GM21619 (cell line): ENCODE results near the gene OSBPL5.

Experiments used
- ATAC-seq: cut with Tn5 transposase; IDR thresholded peaks from one replicate; pipeline ENCODE4 v1.9.1; 2021; ENCODE audit not compliant: unreplicated experiment

OSBPL5 gene

GRCh38 chr11:3164138-3164551, 965 bp downstream of the OSBPL5 start:
- ATAC-seq = no peak

- ATAC-seq = no peak
Observed at GRCh38 chr11:3163241-3163981, 1.7 kb downstream of the OSBPL5 start.

DNA sequence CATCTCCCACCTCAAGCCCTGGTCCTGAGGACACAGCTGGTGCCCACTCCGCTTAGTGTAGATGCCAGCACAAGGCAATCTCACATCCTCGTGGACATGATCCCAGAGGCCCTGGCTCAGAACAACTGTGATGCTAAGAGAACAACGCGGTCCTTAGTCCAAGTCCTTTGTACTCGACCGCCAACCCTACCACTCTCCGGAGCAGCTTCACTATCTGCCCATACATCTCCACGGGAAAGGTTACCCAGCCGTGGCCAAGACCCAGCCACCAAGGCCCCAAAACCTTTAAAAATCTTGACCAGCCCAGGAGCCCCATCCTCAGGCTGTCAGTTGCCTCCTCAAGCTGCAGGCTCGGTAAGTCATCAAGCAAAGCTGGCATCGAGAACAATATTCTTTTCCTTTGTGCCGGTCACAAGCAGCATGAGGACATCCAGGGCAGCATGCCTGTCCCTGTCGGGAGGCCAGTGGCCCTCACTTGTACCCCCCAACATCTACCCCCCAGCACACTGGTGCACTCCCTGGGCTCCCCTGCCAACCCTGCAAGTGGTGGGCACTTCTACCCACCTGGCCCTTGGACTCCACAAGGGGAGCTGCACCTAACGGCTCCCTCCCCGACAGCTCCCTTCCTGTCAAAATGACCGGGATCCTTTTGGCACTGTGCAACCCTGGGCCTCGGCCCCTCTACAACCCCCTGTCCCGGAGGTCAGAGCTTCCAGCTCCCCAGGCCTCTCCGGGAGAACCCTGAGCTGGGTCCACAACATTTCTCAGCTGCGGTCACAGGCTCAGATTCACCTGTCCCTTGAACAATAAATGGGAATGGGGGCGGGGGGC, 2.5 kb downstream of the OSBPL5 start:
- ATAC-seq = no peak

GRCh38 chr11:3161720-3162409, 3.2 kb downstream of the OSBPL5 start:
- no peak for ATAC-seq

- ATAC-seq = no peak
Observed at GRCh38 chr11:3161309-3161708, 3.8 kb downstream of the OSBPL5 start.

GRCh38 chr11:3160252-3161031, 4.7 kb downstream of the OSBPL5 start:
- ATAC-seq = no peak

- no peak for ATAC-seq
Observed at GRCh38 chr11:3159296-3160190, 5.6 kb downstream of the OSBPL5 start.

GRCh38 chr11:3158821-3159220, 6.3 kb downstream of the OSBPL5 start:
- ATAC-seq = no peak

- ATAC-seq = no peak
Observed at GRCh38 chr11:3158131-3158591, 6.9 kb downstream of the OSBPL5 start.

- ATAC-seq = no peak
Observed at GRCh38 chr11:3157381-3158130, 7.6 kb downstream of the OSBPL5 start.

DNA sequence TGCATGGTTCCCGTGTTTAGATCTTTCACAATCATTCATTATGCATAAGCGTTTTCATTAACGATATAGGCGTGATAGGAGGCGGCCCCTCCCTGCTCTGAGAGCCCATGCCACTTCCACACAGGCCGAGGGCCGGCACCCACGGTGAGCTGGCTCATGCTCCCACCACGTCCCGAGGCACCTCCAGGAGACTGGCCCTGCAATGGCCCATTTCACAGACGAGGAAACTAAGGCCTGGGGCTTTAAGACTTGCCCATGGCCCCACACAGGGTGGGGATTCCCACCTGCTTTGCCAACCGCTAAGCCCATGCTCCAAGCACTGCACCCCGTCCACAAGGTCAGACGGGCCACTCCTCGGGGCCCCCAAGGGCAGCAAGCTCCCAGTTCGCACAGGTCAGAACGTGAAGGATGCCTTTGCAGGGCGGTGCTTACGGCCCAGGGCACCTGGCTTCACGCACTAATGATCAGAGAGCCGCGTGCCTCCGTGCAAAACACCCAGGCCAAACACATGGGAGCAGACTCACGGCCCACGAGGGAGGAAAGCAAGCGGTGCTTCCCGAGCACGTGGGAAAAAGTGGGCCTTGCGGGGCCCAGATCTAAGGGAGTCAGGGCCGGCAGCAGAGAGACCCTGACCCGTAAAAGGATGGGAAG, 8.3 kb downstream of the OSBPL5 start:
- ATAC-seq = no peak

GRCh38 chr11:3156282-3156660, 8.8 kb downstream of the OSBPL5 start:
- ATAC-seq = no peak

DNA sequence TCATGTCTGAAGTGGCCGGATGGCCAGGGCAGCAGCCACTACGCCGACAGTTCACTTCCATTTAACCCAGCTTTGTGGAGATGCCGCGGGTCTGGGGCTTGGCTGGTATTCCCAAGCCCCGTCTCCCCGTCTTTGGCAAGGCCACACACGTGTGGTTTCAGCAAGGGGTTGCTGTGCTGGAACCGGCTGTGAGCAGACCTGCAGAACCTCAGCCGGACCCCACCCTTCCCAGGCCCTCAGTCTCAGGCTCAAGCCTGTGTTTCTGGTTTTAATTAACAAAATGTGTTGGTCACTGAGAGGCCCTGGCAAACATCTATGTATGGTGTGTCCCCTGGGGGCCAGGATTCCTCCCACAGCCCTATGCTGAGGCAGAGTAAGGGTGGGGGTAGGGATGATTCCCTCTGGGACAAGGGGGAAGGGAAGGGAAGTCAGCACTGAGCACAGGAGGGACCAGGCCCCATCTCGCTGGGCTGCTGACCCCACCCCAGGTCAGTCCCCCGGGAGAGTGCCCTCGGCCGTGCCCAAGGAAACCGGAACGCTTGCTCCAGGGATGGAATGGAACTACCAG, 9.3 kb downstream of the OSBPL5 start:
- ATAC-seq = no peak

GRCh38 chr11:3155216-3155615, 9.9 kb downstream of the OSBPL5 start:
- no peak for ATAC-seq

DNA sequence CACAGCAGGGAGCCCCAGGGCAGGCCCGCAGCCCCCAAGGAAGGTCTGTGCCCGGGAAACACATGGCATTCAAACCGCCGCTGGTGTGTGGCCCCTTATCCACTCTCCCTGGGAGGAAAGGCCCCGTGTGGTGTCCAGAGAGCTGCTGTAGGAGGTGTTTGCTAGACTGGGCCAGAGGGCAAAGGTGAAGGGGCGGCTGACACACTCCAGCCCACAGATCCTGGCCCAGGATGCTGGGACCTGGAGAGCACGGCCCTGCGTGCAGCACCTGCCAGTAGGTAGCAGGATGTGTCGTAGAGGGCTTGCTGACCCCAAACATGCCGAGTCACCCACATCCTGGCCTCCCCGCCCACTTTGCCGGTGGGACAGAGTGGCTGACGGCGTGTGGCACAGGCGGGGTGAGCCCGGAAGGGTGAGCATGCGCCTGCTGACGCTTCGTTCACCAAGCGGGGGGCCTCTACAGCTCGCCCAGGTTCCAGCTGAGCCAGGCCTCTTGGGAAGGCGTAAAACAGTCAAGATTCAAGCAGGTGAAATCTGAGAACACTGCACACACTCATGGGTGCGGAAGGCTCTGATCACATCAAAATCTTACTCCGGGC, 11.0 kb downstream of the OSBPL5 start:
- no peak for ATAC-seq

DNA sequence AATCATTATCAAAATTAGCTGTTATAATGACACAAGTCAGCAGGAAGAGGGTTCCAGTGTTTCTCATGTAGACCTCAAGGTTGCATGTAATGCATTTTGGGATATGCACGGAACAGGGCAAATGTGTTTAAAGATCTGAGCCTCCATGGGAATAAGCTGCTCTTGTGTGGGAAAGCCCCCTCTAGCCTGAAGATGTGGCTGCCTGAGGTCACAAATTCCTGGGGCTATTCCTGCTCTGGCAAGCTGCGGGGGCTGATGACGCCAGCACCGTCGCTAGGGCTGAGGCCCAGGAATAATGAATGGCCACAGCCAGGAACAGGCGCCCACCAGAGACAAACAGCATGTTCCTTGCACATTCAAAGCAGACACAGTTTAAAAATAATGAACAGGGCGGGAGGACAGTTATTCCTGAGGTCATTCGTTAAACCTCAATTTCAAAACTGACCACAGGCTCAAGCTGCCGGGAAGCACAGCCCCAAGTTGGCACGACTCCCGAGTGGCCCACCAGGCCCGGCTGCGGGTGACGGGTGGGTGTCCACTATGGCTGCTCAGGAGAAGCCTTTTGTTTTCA, 11.7 kb downstream of the OSBPL5 start:
- no peak for ATAC-seq

DNA sequence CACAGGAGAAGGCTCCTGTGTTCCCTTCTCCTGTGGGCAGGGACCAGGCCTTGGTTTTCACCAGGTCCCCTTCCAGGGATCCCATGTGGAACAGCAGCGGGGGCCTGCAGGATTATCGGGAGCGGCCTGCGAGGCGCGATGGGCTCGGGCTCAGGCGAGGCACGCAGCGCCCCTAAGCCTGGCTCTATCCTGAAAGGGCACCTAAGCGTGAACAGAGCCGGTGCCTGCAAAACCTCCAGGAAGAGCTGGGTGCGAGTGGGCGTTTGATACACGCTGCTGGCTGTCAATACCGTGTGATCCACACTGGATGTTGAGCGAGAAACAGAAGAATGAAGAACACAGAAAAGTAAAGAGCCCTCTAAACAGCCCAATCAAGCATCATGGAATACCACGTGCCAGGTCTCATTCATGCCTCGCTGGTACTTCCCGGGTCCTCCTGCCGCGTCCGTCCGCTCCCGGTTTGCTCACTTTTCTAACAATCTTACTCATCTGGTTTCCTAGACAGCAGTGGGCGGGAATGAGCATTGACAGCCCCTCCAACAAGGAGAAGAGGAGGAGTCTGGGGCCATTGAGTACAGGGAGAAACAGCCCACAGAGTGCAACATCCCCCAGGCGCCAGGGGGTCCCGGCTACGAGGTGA, 12.5 kb downstream of the OSBPL5 start:
- no peak for ATAC-seq
